D721Med (cell line): ENCODE measurements around the gene COMMD3.

Experiments used
- DNase-seq: peaks from one replicate; pipeline ENCODE4 v3.0.0; 2011; ENCODE audit warnings: low spot score; ENCODE audit not compliant: insufficient read length
- FAIRE-seq: peaks from 2 replicates; lab custom pipeline; 2011; peaks lifted over from hg19 to GRCh38; lab: Jason Lieb, UNC
- TF ChIP-seq, protein P1 (sequence below): IDR thresholded peaks from 2 replicates; pipeline ENCODE4 v1.5.1; 2012; ENCODE audit warnings: mild to moderate bottlenecking, control low read depth; ENCODE audit not compliant: insufficient read depth; ENCODE audit errors: missing control alignments

COMMD3 gene

DNA sequence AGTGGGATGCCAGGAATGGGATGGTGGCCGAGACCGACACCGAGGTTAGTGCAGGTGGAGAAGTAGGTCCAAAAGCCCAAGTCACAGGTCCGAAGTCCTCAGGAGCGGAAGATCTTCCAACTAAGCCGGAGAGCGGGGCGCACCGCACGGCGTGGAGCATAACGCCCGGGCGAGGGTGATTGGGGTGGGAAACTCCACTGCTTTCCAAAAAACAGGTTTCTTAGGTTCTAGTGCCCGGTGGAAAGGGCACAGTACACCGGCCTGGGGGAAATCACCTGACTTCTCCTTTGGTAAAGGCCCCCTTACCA lies 17.7 kb downstream of the COMMD3 start:
- DNase-seq (no peak), FAIRE-seq (no peak)
- TF ChIP-seq, protein P1, sequence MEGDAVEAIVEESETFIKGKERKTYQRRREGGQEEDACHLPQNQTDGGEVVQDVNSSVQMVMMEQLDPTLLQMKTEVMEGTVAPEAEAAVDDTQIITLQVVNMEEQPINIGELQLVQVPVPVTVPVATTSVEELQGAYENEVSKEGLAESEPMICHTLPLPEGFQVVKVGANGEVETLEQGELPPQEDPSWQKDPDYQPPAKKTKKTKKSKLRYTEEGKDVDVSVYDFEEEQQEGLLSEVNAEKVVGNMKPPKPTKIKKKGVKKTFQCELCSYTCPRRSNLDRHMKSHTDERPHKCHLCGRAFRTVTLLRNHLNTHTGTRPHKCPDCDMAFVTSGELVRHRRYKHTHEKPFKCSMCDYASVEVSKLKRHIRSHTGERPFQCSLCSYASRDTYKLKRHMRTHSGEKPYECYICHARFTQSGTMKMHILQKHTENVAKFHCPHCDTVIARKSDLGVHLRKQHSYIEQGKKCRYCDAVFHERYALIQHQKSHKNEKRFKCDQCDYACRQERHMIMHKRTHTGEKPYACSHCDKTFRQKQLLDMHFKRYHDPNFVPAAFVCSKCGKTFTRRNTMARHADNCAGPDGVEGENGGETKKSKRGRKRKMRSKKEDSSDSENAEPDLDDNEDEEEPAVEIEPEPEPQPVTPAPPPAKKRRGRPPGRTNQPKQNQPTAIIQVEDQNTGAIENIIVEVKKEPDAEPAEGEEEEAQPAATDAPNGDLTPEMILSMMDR, result no peak

DNA sequence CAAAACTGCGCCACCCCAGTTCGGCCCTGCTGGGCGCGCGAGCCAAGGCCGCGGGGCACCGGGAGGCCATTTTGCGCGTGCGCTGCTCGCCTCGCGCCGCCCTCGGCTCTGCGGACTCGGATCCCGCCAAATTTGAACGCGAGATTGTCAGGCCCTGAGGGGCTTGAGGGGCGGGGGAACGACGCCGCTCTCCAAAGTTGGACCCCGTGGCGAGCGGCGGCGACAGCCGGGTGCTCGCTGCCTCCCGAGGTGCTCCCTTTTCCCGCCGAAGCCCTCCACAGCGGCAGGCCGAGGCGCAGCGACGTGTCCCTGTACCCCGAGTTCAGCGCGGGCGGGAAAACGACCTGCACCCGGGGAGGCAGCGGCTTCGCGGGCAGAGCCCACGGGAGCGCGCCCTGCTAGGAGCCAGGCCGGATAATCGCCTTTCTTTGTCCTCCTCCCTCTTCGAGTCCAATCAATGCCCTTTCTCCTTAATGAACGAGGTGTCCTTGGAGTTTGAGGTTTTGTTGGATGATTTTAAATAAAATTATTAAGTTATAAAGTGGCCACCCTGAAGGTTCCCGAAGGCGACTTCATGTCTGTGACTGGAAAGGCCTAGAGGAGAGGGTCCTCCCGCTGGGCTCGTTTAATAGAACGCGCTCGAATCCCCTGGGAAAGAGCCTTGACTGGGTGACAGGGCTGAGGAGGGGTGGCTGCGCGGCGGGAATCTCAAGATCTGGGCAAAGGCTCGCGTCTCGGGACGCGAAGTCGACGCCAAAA lies 18.4 kb downstream of the COMMD3 start:
- TF ChIP-seq, protein P1, result no peak
- no peak for FAIRE-seq
- DNase-seq, result no peak

DNA sequence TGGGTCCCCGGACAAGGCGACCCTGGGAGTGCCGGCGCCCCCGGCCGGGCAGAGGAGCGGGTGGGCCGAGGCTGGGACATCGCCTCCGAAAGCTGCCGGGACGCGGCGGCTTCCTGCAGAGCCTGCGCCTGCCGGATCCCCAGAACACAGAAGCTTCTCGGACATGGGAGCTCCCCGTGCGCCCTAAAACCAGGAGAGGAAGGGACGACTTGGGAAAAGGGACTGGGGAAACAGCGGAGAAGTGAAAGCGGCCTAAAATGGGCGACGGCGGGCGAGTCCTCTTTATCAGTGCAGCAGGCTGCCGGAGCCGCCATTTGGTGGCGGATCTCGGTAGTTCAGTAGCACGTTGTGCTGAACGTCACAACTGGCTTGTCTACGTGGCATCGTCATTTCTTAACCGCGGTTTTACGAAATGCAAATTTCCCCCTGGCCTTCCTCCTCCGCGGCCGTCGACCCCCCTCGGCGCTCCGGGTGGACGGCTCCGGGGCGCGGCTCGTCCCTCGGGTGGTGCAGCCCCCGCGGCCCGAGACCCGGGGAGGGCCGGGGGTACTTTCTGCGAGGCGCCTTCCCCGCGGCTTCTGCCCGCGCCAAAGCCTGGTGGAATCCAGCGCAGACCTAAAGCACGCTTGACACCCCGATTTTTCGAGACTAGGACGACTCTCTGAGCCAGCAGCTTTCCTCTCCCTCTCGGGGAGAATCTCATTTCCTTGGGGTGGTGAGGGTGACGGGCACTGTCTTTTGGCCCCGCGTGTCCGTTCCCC lies 19.2 kb downstream of the COMMD3 start:
- no peak for DNase-seq
- FAIRE-seq, result no peak
- TF ChIP-seq, protein P1, result no peak

DNA sequence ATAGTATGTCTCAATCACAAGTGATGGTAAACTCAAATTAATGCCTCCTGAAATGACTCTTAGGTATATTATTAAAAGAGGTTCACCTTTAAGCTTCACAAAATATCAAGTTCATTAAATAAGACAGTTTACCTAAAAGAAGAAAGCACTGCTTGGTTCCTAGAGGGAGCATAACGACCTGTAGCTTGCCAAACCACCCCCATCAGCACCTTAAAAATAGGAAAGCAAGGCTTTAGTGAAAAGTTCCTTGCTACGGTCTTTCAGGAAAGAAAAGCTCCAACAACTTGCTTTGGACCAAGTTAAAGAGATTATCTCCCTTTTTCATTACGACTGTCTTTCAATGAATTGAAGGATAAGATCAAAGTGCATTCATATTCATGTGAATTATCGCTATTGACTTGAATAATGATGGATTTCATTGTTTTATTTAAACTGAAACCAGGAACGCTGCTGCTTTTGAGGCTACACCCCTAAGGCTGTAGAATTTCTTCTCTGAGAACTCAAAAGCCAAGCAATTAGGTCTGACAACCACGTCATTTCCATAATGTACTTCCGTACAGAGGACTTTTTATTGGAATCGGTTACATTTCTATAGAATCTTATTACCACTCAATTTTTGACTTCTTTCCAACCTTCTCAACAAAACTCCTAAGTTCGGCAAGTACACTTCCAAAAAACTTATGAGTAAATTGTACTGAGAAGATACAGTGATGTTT lies 22.2 kb downstream of the COMMD3 start:
- FAIRE-seq, result no peak
- TF ChIP-seq, protein P1, result no peak
- no peak for DNase-seq

DNA sequence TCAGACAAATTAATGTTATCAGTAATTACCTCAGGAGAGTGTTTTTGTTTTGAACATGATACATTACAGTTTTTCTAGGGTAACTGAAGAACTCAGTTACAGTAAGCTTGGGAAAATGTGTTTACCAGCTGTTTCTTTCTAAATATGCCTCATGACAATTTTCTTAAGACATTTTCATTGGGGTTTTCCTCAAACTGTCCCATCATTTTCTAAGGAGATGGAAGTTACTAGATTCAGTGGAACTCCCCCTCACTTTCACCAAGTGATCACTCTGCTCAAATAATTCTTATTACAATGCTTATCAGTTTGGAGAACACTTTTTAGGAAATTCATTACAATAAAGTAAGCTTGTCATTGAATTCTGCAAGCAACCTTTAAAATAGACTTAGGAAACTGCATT lies 22.7 kb downstream of the COMMD3 start:
- DNase-seq, result no peak
- TF ChIP-seq, protein P1, result no peak
- FAIRE-seq, result no peak

DNA sequence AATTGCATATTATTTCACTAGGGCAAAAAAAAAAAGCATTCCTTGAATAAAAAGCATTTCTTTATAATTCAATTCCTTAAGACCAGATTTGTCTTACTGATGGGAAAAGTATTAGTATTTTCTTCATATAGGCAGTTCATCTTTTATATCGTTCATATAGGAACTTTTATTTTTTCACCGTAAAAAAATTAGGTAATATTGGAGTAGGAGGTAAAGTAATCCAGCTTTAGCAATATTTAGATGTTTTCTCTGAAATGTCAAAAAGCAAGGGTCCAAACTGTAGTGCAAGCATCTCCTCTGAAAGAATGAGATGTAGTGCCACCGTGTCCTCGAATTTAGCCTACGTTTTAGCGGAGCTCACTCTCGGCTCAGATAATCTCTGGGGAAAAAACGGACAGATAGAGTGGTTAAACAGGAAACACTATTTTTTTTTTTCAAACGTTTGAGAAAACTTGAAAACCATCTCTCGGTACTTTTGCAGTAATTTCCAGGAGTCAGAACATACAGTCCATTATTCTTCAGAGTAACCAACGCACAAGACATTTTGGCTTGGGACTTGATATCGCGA lies 23.7 kb downstream of the COMMD3 start:
- TF ChIP-seq, protein P1, result no peak
- DNase-seq, result no peak
- no peak for FAIRE-seq
